HG02642 (cell line): ENCODE results near the gene EARS2.
"Not testable (repeated sequence)": the region's sequence is repeated elsewhere in the genome, so short reads cannot be mapped to it uniquely, and the experiment has no call there.

ENCODE experiments used
- ATAC-seq: cut with Tn5 transposase; IDR thresholded peaks from one replicate; pipeline ENCODE4 v1.9.1; 2021; ENCODE audit warnings: mild to moderate bottlenecking; ENCODE audit not compliant: unreplicated experiment, poor library complexity

Gene EARS2

GRCh38 chr16:23570992-23571632 lies 14.0 kb upstream of the EARS2 start:
- no peak for ATAC-seq

- ATAC-seq: no peak
Observed at GRCh38 chr16:23567602-23568001, 10.5 kb upstream of the EARS2 start.

GRCh38 chr16:23566724-23567123 lies 9.6 kb upstream of the EARS2 start:
- no peak for ATAC-seq

- ATAC-seq: no peak
Observed at GRCh38 chr16:23564575-23565363, 7.6 kb upstream of the EARS2 start.

GRCh38 chr16:23563186-23563585 lies 6.0 kb upstream of the EARS2 start:
- no peak for ATAC-seq

GRCh38 chr16:23562505-23562904 lies 5.4 kb upstream of the EARS2 start:
- ATAC-seq: no peak

DNA sequence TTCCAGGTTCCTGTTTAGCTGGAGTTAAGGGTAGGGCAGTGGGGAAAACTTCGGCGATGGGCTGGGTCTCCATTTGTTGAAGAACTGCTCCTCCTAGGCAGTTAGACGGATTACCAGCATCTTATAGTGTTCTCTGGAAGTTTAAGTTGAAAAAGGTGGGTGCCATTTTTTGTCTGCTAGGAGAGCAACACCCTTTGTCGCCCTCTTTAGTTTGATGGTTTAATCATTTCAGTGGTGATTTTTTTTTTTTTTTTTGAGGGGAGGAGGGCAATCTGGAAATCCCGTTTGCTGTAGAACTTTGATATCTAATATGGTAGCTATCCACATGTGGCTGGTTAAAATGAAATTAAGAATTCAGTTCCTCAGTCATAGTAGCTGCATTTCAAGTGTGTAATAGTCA lies 4.4 kb upstream of the EARS2 start:
- no peak for ATAC-seq

- peak; percentile 11 for ATAC-seq
Observed at GRCh38 chr16:23557779-23558702, 891 bp upstream of the EARS2 start.

DNA sequence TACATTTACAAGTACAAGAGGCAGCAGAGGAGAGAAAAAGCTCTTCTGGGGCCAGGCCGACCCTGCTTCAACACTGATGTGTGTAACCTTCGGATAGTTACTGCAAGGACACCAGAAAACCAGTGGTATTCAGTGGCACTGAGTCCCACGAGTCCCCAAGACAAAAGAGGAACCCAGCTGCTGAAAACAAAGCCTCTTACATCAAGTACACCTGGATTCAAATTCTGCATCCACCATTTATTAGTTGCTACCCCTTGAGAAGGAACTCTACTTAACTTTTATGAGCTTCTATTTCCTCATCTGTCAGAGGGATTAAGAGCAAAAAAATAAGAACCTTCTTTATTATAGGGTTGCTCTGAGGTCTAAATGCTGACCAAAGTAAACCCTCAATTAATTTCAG lies 2.6 kb downstream of the EARS2 start:
- no peak for ATAC-seq

- no peak for ATAC-seq
Observed at GRCh38 chr16:23552161-23552560, 5.0 kb downstream of the EARS2 start.

- ATAC-seq: no peak
Observed at GRCh38 chr16:23549938-23550337, 7.2 kb downstream of the EARS2 start.

DNA sequence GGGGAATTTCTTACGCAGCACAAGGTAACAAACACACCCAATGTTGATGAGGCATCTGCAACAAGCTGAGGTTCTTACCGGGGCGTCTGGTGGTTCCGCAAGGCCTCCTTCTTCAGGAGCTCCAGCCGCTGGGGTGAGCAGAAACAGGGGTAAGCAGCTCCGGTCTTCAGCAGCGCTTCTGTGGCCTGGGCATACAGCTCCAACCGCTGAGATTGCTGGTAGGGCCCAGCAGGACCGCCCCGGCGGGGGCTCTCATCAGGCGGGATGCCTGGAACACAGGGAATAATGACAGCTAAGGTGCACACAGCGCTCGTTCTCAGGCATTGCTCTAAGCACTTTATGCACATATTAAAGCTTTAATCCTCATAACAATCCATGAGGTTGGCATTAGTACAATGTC lies 12.7 kb downstream of the EARS2 start:
- ATAC-seq: no peak

DNA sequence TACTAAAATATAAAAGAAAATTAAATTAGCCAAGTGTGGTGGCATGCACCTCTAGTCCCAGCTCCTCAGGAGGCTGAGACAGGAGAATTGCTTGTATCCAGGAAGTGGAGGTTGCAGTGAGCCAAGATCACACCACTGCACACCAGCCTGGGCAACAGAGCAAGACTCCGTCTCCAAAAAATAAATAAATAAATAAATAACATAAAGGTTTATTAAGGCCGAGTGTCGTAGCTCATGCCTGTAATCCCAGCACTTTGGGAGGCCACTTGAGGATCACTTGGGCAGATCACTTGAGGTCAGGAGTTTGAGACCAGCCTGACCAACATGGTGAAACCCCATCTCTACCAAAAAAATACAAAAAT lies 16.4 kb downstream of the EARS2 start:
- ATAC-seq: not testable (repeated sequence)

DNA sequence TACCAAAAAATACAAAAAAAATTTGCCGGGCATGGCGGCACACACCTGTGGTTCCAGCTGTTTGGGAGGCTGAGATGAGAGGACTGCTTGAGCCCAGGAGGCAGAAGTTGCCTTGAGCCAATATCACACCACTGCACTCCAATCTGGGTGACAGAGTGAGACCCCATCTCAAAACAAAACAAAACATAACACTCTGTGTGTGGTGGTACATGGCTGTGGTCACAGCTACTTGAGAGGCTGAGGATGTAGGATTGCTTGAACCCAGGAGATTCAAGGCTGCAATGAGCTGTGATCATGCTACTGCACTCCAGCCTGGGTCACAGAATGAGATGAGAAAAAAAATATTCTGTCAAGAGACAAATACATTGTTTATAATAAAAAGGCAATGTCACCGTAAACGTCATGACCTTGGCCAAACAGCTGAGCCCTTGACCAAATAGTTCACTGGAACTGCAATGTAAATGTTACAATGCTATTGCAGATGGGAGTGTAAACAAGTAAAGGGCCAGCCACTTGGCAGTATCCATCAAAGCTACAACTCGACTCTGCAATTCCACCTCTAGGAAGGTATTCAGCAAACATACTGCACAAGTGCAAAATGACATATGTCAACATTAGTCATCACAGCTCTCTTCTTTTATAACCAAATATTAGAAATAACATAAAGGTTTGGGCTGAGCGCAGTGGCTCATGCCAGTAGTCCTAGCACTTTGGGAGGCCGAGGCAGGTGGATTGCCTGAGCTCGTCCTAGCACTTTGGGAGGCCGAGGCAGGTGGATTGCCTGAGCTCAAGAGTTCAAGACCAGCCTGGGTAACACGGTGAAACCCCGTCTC lies 16.9 kb downstream of the EARS2 start:
- no peak for ATAC-seq

GRCh38 chr16:23538919-23539278 lies 18.3 kb downstream of the EARS2 start:
- no peak for ATAC-seq

GRCh38 chr16:23537390-23537789 lies 19.8 kb downstream of the EARS2 start:
- no peak for ATAC-seq

GRCh38 chr16:23535901-23536300 lies 21.2 kb downstream of the EARS2 start:
- ATAC-seq: no peak

GRCh38 chr16:23534868-23535860 lies 22.0 kb downstream of the EARS2 start:
- ATAC-seq: no peak

- ATAC-seq: no peak
Observed at GRCh38 chr16:23532448-23532847, 24.7 kb downstream of the EARS2 start.
